HG02943 (cell line): ENCODE data around the gene PIMREG.

Experiments
- ATAC-seq: cut with Tn5 transposase; IDR thresholded peaks from one replicate; pipeline ENCODE4 v1.9.1; 2021; ENCODE audit warnings: mild to moderate bottlenecking, low read depth, moderate library complexity; ENCODE audit not compliant: unreplicated experiment

Gene PIMREG

DNA sequence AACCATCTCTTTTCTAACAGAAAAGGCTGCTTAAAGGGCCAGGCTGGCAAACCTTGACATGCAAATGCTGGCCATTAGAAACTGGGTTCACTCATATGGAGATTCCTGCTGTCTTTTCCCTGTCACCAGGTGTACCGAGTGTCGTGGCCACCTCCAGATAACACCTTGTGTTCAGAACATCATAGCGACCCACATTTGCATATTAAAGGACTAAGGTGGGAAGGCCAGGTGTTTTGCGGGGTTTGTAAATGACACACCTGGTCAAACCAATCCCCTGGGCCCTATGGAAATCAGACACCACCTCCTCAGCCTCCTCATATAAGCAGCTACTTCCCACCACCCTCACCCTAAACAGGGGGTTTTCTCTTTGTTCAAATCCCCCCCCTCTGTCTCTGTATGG lies 6.8 kb upstream of the PIMREG start:
- ATAC-seq, result no peak

DNA sequence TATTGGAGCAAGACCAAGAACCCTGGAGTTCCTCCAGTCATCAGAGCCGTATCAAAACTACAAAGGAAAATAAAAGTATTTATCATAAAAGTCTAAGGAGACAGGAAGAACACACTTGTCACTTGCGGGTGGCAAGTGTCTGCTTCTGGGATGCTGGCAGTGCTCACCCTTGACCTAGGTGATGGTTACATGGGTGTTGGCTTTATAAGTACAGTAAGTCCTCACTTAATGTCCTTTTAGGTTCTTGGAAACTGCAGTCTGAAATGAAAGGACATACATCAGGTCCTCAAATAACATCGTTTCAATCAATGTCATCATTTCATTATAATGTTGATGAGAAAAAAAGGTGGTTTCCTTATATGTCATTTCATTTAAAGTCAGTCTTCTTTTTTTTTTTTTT lies 6.3 kb upstream of the PIMREG start:
- no peak for ATAC-seq

- no peak for ATAC-seq
Measured at GRCh38 chr17:6439951-6440350, 4.3 kb upstream of the PIMREG start.

GRCh38 chr17:6442775-6443174 lies 1.5 kb upstream of the PIMREG start:
- ATAC-seq, result no peak

- ATAC-seq, result no peak
Measured at GRCh38 chr17:6444571-6445335, 498 bp downstream of the PIMREG start.

DNA sequence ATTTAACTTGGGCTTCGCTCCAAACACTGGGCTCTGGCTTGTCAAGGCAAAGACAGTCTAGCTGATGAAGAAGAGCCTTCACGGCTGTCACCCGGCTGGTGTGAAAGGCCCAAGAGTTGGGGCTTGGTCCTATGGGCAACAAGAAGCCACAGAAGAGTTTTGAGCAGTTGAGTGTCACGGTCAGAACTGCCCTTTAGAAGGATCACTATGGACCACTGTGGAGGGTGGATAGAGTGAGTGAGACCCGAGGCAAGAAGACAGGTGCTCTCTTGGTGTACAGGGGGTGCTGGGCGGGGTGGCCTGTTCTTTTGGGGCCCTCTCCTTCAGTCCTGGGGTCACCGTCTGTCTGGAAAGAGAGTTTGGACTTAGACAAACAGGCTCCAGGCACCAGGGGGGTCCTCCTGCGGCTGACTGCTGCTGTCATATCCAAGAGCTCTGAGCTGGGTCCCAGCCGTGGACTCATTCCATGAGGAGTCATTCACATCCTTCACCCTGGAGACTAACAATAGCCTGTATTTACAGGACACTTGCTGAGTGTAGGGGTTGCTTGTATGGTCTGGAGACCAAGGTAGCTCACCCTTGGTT lies 2.4 kb downstream of the PIMREG start:
- no peak for ATAC-seq

GRCh38 chr17:6448473-6448872 lies 4.2 kb downstream of the PIMREG start:
- ATAC-seq, result no peak

DNA sequence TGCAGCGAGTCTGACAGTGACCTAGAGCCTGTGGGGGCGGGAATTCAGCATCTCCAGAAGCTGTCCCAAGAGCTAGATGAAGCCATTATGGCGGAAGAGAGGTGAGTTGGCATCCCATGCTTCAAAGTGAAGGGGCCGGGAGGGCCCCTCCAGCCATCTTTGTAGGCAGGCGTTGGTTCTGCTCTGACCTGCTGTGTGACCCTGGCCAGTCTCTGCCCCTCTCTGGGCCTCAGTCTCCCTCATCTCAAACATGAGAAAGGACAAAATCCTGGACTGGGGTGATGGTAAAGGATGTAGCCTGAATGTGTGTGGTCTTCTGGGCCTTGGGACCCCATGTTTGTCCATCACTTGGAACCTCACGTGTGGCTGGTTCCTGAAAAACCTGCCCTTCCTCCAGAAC lies 5.1 kb downstream of the PIMREG start:
- no peak for ATAC-seq

DNA sequence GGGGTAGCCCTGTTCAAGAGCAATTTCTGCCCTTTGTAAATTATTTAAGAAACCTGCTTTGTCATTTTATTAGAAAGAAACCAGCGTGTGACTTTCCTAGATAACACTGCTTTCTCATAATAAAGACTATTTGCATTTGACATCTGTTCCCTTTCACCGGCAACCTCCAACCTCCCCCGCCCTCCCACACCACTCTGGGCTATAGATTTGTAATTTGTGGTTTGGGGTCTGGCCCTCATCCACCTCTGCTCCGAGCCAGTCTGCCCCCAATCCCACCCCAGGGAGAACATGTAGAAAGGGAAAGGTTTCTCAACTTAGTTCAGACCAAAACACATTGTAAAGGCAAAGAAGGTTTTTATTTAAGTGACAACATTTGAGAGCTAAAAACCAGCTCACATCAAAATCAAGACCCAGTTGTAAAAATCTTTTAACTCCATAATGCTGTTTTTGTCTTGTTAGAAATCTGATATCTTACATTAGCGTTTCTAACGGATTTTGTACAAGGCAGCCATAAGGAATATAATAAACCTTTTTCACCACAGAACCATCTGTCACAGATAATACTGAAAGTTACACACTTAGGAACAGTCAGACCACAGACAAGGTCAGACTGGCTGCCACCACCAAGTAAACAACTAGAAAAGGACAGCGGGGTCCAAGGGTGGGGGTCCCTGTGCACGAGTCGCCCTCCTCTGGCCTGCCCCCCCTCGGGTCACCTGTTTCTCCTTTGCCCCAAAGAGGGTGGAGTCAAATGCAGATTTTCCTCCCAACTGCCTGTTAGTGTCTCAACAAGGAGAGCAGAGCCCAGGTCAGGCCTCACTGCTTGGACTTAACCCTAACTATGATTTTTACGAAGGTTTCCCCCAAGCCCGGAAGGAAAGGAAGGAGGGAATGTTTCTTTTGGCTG lies 6.9 kb downstream of the PIMREG start:
- no peak for ATAC-seq

DNA sequence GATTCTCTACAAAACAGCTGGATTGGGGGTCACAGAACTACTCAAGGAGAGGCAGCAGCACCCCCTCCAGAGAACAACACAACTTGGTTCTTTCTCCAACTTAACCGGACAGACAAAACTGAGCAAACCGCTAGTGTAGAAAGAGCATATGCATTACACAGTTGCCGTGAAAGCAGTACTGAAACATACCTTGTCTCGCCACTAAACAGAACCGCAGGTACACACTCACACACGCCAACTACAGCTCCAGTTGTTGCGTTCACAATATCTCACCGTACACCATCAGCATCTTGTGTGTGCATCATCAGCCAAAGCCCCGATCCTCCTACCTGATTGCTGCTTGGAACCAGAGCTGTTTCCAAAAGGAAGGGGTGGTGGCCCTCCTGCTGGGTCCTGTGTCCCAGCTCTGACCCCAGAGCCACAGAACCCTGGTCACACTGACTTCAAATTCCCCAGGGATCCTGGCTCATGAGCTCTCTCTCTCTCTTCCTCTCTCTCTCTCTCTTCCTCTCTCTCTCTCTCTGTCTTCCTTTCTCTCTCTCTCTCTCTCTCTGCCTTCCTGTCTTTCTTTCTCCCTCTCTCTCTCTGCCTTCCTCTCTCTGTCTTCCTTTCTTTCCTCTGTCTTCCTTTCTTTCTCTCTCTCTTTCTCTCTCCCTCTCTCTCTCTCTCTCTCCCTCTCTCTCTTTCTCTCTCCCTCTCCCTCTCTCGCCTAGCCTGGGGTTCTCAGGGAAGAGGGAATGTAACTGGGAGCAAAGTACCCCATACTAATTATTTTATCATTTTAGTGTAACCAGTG lies 8.4 kb downstream of the PIMREG start:
- no peak for ATAC-seq

GRCh38 chr17:6453279-6454024 lies 9.2 kb downstream of the PIMREG start:
- ATAC-seq, result no peak

- no peak for ATAC-seq
Measured at GRCh38 chr17:6454495-6455320, 10.5 kb downstream of the PIMREG start.

- ATAC-seq, result no peak
Measured at GRCh38 chr17:6455321-6455705, 11.1 kb downstream of the PIMREG start.

DNA sequence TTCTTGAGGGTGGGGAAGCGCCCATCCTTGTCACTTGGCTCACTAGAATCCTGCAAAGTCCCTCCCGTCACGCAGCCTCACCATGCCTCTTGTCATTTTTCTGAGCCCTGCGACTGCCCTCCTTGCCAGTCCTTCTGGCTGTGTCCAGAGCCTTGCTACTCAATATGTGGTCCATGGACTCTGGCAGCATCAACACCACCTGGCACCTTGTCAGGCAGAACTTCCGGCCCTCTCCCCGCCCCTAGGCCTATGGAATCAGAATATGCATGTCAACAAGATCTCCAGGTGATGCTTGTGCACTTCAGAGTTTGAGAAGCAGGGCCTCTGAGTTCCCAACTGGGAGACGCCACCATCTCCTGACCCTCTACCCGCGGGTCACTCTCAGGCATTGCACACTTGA lies 12.1 kb downstream of the PIMREG start:
- no peak for ATAC-seq

DNA sequence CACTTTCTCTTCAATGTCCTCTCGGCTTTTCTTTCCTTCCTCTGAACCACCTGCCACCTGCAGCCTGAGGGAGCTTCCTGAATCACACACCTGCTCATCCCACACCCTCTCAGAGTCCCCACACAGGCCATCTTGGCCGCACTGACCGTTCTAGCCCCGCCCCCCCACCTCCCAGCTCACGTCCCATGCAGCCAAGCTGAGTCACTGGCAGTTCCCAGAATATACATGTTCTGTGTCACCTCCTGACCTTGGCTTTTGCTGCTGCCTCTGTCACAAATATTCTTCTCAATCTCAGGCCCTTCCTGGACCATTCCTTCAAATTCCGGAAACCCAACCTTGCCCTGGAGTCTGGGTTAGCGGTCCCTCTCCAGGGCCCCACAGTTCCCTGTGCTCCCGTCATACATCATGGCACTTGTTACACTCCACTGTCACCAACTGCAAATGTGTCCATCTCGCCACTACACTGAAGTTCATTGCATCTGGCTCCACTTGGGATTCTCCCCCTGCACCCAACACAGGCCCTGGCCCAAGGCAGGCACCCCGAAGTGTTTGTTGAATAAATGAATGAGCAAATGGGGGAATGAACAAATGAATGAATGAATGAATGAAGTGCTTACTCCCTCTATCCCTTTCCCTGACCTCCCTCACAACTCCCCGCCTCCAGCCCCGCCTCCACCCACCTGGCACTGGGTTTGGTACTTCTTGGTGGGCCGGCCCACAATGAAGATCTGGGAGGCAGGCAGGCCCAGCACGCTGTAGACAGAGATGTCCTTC lies 12.8 kb downstream of the PIMREG start:
- ATAC-seq, result no peak

- ATAC-seq, result no peak
Measured at GRCh38 chr17:6457688-6458459, 13.6 kb downstream of the PIMREG start.

GRCh38 chr17:6458460-6458950 lies 14.2 kb downstream of the PIMREG start:
- no peak for ATAC-seq
